Measurements from ENCODE around the gene ADAMTSL1. TPM values are rescaled to one million over a fixed set of nuclear protein-coding genes. Genes with fewer than 3 reads are reported as not detected.

Gene ADAMTSL1
- total RNA-seq, 1 donor from 2014 or later = 1.6 TPM

GRCh38 chr9:18888290-18888689, 414.3 kb downstream of the ADAMTSL1 start:
- no peak for TF ChIP-seq CTCF (IDR thresholded peaks at IDR 0.05; ENCODE audit: insufficient read depth, low read length, severe bottlenecking)
- DNase-seq (ENCODE audit: low read depth) (no peak), FAIRE-seq (no peak)
- Histone ChIP-seq H3K4me3 (ENCODE audit: low read depth, low read length) (no peak overlapping the region), H3K36me3 (ENCODE audit: control insufficient read depth, insufficient read depth, low read length) (no peaks in the 10 kb centered on the region), H3K27me3 (ENCODE audit: control insufficient read depth, insufficient read depth, low read length) (no peaks in the 10 kb centered on the region)

- no peaks in the 10 kb centered on the region for H3K36me3 ChIP-seq (ENCODE audit: control insufficient read depth, insufficient read depth, low read length)
- H3K4me3 ChIP-seq (ENCODE audit: low read depth, low read length) = no peak overlapping the region
- DNase-seq (ENCODE audit: low read depth) (no peak), FAIRE-seq (no peak)
- H3K27me3 ChIP-seq (ENCODE audit: control insufficient read depth, insufficient read depth, low read length) = no peaks in the 10 kb centered on the region
- no peak for TF ChIP-seq CTCF (IDR thresholded peaks at IDR 0.05; ENCODE audit: insufficient read depth, low read length, severe bottlenecking)
These were observed 415.6 kb downstream of the ADAMTSL1 start for GRCh38 chr9:18889550-18889949.

- Histone ChIP-seq H3K4me3 (ENCODE audit: low read depth, low read length) (no peak overlapping the region), H3K36me3 (ENCODE audit: control insufficient read depth, insufficient read depth, low read length) (no peaks in the 10 kb centered on the region), H3K27me3 (ENCODE audit: control insufficient read depth, insufficient read depth, low read length) (no peaks in the 10 kb centered on the region)
- TF ChIP-seq CTCF (IDR thresholded peaks at IDR 0.05; ENCODE audit: insufficient read depth, low read length, severe bottlenecking) = no peak
- DNase-seq (ENCODE audit: low read depth) = peak; percentile 44
- no peak for FAIRE-seq
These were observed 416.4 kb downstream of the ADAMTSL1 start for GRCh38 chr9:18890372-18890771.

GRCh38 chr9:18891946-18892670, 418.2 kb downstream of the ADAMTSL1 start:
- no peak for TF ChIP-seq CTCF (IDR thresholded peaks at IDR 0.05; ENCODE audit: insufficient read depth, low read length, severe bottlenecking)
- no peak for DNase-seq (ENCODE audit: low read depth)
- Histone ChIP-seq H3K27me3 (ENCODE audit: control insufficient read depth, insufficient read depth, low read length) (no peaks in the 10 kb centered on the region), H3K36me3 (ENCODE audit: control insufficient read depth, insufficient read depth, low read length) (no peaks in the 10 kb centered on the region), H3K4me3 (ENCODE audit: low read depth, low read length) (no peak overlapping the region)
- FAIRE-seq = no peak

GRCh38 chr9:18893046-18893445, 419.1 kb downstream of the ADAMTSL1 start:
- TF ChIP-seq CTCF (IDR thresholded peaks at IDR 0.05; ENCODE audit: insufficient read depth, low read length, severe bottlenecking) = no peak
- Histone ChIP-seq H3K36me3 (ENCODE audit: control insufficient read depth, insufficient read depth, low read length) (no peaks in the 10 kb centered on the region), H3K27me3 (ENCODE audit: control insufficient read depth, insufficient read depth, low read length) (no peaks in the 10 kb centered on the region), H3K4me3 (ENCODE audit: low read depth, low read length) (no peak overlapping the region)
- FAIRE-seq (no peak), DNase-seq (ENCODE audit: low read depth) (no peak)

- FAIRE-seq (no peak), DNase-seq (ENCODE audit: low read depth) (no peak)
- Histone ChIP-seq H3K4me3 (ENCODE audit: low read depth, low read length) (no peak overlapping the region), H3K27me3 (ENCODE audit: control insufficient read depth, insufficient read depth, low read length) (no peaks in the 10 kb centered on the region), H3K36me3 (ENCODE audit: control insufficient read depth, insufficient read depth, low read length) (no peaks in the 10 kb centered on the region)
- no peak for TF ChIP-seq CTCF (IDR thresholded peaks at IDR 0.05; ENCODE audit: insufficient read depth, low read length, severe bottlenecking)
These were observed 419.5 kb downstream of the ADAMTSL1 start for GRCh38 chr9:18893491-18893890.

Data from bronchial epithelial cell (primary cell).